Sigmoid colon (tissue), 4 donors: ENCODE measurements around the gene SLC2A6.

Experiments
- CTCF ChIP-seq, 4 experiments: fragments of 450-650 bp in 3 of 4; fragments of 200-600 bp in 1 of 4; IDR thresholded peaks; one replicate each; pipeline ENCODE4 v1.5.1; 2016 to 2019; ENCODE audit warnings: antibody characterized with exemption in 4 of 4, mild to moderate bottlenecking in 3 of 4, moderate library complexity in 2 of 4
- POLR2AphosphoS5 ChIP-seq, 4 donors: sonication (generic); formaldehyde crosslinking; IDR thresholded peaks; one replicate each; pipeline ENCODE4 v1.6.1; 2017; ENCODE audit warnings: antibody characterized with exemption in 4 of 4

- no peak for TF ChIP-seq CTCF (IDR thresholded peaks at IDR 0.05)
- no peak for TF ChIP-seq POLR2AphosphoS5 (IDR thresholded peaks at IDR 0.05)
Observed at GRCh38 chr9:133429214-133429613, 49.7 kb downstream of the SLC2A6 start.
